Activated CD8-positive, alpha-beta T cell treated with anti-CD3 and anti-CD28 coated beads, Interleukin-2, amount 10 ng/mL, durations not matched to agents 7 days and 5 days (primary cell): ENCODE measurements around the gene FBXL19. TPM values are rescaled to one million over a fixed set of nuclear protein-coding genes. Genes with fewer than 3 reads are reported as not detected.

ENCODE experiments used
- ATAC-seq: fragments of 150-1000 bp; cut with Tn5 transposase; one replicate; pipeline ENCODE4 v1.10.0; 2021; ENCODE audit warnings: moderate library complexity
- CTCF ChIA-PET: fragments of 350-600 bp; sonication (Branson Sonifier 250); formaldehyde crosslinking; loops from one replicate; lab custom pipeline; 2021; ENCODE audit warnings: antibody characterized with exemption; lab: Charles Lee
- POLR2A ChIA-PET: fragments of 350-600 bp; sonication (Branson Sonifier 250); formaldehyde crosslinking; loops from one replicate; lab custom pipeline; 2021; ENCODE audit warnings: antibody characterized with exemption; lab: Charles Lee
- DNase-seq: peaks from one replicate; pipeline ENCODE4 v3.0.0-alpha.2; 2020
- H3K27ac Mint-ChIP-seq: one replicate; pipeline ENCODE4 v1.8.0; 2021; ENCODE audit warnings: mild to moderate bottlenecking, mixed read lengths
- H3K27me3 Mint-ChIP-seq: one replicate; pipeline ENCODE4 v1.8.0; 2021; ENCODE audit warnings: low read depth, mixed read lengths
- H3K36me3 Mint-ChIP-seq: one replicate; pipeline ENCODE4 v1.8.0; 2021; ENCODE audit warnings: low read depth, mixed read lengths
- H3K4me1 Mint-ChIP-seq: one replicate; pipeline ENCODE4 v1.8.0; 2021; ENCODE audit warnings: low read depth, mixed read lengths
- H3K4me3 Mint-ChIP-seq: one replicate; pipeline ENCODE4 v1.8.0; 2021; ENCODE audit warnings: mild to moderate bottlenecking, mixed read lengths
- H3K9me3 Mint-ChIP-seq: one replicate; pipeline ENCODE4 v1.8.0; 2022; ENCODE audit warnings: mixed read lengths; ENCODE audit not compliant: insufficient read depth
- total RNA-seq, 2 experiments: library from RNA; stranded (reverse); gene quantifications; one replicate each; pipeline ENCODE4 v1.2.3, GENCODE V29; 2021

FBXL19 gene
- total RNA-seq, 2 experiments from 2014 or later, result 22.7 to 23.1 TPM

DNA sequence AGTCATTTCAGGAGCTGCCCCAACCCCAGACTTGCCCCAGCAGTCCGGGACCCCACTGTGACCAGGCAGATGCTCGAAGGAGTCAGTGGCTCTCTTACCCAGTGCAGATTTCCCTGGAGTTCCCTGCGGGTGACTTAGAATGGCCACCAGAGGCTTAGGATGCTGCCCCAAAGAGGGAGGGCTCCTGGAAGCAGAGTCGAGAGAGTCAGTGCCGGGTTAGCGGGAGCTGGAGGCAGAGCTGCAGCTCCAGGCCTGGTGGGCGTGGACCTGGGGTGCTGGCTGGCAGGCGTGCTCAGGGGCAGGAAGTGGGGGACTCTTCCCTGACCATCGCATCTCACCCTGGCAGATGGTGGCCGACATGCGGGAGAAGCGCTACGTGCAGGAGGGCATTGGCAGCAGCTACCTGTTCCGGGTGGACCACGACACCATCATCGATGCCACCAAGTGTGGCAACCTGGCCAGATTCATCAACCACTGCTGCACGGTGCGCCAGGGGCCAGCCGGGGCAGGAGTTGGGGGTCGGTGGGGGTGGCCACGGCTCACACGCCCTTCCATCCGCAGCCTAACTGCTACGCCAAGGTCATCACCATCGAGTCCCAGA, 60.0 kb downstream of the FBXL19 start:
- ChIA-PET CTCF (interaction anchor here (0.7 to 4.2 kb wide), 11 partner anchors 10 to 885 kb away, joined by 3 to 29 read pairs (median 6); partner anchors contain the start of gene VKORC1), POLR2A (interaction anchor here (2.2 kb wide), 1 partner anchor 14 kb away, joined by 5 read pairs; no protein-coding TSS in a partner anchor)
- H3K36me3 Mint-ChIP-seq, result peaks cover 28% of the 10 kb centered on the region
- H3K27ac Mint-ChIP-seq, result no peak overlapping the region
- H3K27me3 Mint-ChIP-seq, result no peaks in the 10 kb centered on the region
- no peak for DNase-seq
- peaks cover 16% of the 10 kb centered on the region for H3K4me1 Mint-ChIP-seq
- H3K4me3 Mint-ChIP-seq, result no peak overlapping the region
- no peaks in the 10 kb centered on the region for H3K9me3 Mint-ChIP-seq
- no peak for ATAC-seq

DNA sequence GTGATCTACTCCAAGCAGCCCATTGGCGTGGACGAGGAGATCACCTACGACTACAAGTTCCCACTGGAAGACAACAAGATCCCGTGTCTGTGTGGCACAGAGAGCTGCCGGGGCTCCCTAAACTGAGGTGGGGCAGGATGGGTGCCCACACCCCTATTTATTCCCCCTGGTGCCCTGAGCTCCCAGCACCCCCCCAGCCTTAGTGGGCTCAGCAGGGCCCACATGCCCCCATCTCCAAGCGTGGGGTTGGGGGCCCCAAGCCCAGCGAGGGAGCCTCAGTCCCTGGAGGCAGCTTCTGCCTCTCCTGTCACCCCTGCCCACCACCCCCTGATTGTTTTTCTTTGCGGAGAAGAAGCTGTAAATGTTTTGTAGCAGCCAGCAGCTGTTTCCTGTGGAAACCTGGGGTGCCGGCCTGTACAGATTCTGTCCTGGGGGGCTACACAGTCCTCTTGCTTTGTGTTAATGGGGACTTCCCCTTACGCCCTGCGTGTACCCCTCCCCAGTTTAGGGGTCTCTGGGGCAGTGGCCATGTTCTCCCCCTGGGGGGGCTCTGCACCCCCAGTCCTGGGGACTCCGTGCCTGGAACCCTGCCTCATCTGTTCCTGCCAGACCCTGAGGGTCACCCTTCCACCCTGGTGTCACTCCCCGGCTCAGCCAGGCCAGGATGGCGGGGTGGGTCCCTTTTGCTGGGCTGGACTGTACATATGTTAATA, 60.7 kb downstream of the FBXL19 start:
- Mint-ChIP-seq H3K27ac (no peak overlapping the region), H3K27me3 (no peaks in the 10 kb centered on the region), H3K4me1 (peaks cover 15% of the 10 kb centered on the region), H3K9me3 (no peaks in the 10 kb centered on the region), H3K36me3 (peaks cover 22% of the 10 kb centered on the region), H3K4me3 (no peak overlapping the region)
- ChIA-PET CTCF (interaction anchor here (0.6 to 4.2 kb wide), 30 partner anchors 10 to 885 kb away, joined by 3 to 29 read pairs (median 4); partner anchors contain the start of genes PYDC1, VKORC1, ZNF646 and ZNF668), POLR2A (interaction anchor here (2.2 to 3.3 kb wide), 2 partner anchors 13 to 90 kb away, joined by 5 to 15 read pairs; partner anchors contain the start of genes ZNF646 and ZNF668)
- ATAC-seq (no peak), DNase-seq (no peak)

DNA sequence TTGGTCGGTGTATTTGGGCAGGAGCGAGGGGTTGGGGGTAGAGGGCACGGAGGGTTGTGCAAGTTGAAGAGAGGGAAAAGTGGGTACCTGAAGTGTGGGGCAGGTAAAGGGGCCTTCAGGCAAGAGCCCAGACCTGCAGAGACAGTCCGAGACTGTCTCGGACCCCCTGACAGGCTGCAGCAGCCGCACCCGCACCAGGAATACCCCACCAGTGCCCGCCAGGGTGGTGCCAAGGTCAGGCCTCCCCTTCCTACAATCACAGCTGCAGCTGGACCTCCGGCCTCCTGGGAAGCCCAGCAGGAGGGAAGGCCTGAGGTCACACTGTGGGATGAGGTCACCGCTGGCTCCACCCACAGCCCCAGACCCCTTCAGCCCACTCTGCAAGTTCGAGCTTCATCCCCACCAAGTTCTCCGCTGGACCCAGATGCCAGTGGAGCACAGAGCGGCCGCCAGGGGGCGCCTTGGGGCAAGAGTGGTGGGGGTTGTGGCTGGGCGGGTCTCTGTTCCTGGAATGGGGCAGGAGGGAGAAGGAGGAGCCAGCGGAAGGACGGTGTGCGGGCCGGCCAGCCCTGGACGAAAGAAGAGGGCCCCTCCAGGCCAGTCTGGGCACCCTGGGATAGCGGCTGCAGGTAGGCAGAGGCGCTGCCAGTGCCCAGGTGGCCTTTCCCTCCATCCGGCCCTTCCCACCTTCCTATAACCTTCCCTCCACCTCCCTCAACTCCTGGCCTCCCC, 61.5 kb downstream of the FBXL19 start, which contains the start of gene HSD3B7:
Gene HSD3B7, plus strand, starts transcription at position 539 of the 732 bp plus-strand sequence. CDS start 452 bp downstream, outside the sequence.
- peak; percentile 85 for DNase-seq
- ChIA-PET POLR2A (interaction anchor here (0.7 to 3.3 kb wide), 3 partner anchors 34 to 132 kb away, joined by 3 to 15 read pairs (median 4); partner anchors contain the start of genes KAT8, ZNF646 and ZNF668), CTCF (interaction anchor here (0.6 to 4.2 kb wide), 30 partner anchors 9 to 884 kb away, joined by 3 to 29 read pairs (median 4); partner anchors contain the start of genes PYDC1, VKORC1, ZNF646 and ZNF668)
- peak; percentile 80 for ATAC-seq
- Mint-ChIP-seq H3K4me3 (peak within 1 kb of the TSS; percentile 52), H3K27ac (peak within 1 kb of the TSS; percentile 43), H3K4me1 (peaks cover 15% of the 10 kb centered on the region), H3K27me3 (no peaks in the 10 kb centered on the region), H3K36me3 (peaks cover 22% of the 10 kb centered on the region), H3K9me3 (no peaks in the 10 kb centered on the region)

DNA sequence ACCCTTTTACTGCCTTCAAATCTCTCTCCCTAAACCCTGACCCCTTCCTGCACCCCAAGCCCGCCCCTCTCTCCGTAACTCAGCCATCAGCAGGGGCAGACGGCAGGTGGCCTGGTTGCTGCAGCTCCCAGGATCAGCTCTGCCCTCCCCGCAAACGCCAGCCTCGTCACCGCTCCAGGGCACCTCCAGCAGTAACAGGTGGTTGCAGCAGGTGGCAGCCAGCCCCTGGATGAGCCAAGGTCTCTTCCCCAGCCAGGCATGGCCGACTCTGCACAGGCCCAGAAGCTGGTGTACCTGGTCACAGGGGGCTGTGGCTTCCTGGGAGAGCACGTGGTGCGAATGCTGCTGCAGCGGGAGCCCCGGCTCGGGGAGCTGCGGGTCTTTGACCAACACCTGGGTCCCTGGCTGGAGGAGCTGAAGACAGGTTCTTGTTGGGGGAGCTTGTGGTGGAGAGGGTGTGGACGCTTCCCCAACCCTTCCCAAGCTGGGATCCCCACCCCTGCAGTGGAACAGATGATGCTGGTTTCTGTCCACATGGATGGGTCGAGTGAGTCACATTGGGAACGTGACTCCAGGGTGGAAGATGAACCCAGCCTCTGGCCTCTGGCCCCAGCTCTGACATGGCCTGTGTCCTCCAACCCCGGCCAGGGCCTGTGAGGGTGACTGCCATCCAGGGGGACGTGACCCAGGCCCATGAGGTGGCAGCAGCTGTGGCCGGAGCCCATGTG, 62.2 kb downstream of the FBXL19 start:
- Mint-ChIP-seq H3K27ac (peak overlapping the region; percentile 43), H3K4me3 (peak overlapping the region; percentile 52)
- ATAC-seq, result peak; percentile 17

DNA sequence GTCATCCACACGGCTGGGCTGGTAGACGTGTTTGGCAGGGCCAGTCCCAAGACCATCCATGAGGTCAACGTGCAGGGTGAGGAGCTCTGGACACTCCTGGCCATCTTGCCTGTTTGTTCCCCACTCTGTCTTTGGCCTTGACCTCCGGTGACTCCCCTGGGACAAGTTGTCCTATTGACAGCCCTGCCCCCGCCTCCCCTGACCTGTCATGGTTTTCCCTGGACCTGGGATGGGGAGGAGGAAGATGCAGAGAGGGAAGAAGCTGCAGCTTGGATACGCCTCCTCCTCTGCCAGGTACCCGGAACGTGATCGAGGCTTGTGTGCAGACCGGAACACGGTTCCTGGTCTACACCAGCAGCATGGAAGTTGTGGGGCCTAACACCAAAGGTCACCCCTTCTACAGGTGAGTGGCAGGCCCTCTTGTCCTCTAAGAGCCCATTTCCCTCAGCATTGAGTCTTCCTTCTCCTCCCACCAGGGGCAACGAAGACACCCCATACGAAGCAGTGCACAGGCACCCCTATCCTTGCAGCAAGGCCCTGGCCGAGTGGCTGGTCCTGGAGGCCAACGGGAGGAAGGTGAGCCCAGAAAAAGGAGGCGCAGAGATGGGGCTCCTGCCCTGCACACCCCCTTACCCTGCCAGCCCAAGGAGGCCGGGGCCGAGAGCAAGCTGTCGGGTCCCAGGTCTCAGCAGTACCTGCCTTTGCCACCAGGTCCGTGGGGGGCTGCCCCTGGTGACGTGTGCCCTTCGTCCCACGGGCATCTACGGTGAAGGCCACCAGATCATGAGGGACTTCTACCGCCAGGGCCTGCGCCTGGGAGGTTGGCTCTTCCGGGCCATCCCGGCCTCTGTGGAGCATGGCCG, 63.0 kb downstream of the FBXL19 start:
- ATAC-seq (no peak), DNase-seq (no peak)
- H3K4me1 Mint-ChIP-seq, result peaks cover 19% of the 10 kb centered on the region
- H3K27me3 Mint-ChIP-seq, result no peaks in the 10 kb centered on the region
- CTCF ChIA-PET, result interaction anchor here (0.8 to 4.2 kb wide), 15 partner anchors 10 to 882 kb away, joined by 3 to 29 read pairs (median 4); partner anchors contain the start of genes VKORC1, ZNF646 and ZNF668
- peaks cover 13% of the 10 kb centered on the region for H3K36me3 Mint-ChIP-seq
- no peak overlapping the region for H3K4me3 Mint-ChIP-seq
- no peak overlapping the region for H3K27ac Mint-ChIP-seq
- POLR2A ChIA-PET, result interaction anchor here (0.6 to 3.3 kb wide), 3 partner anchors 11 to 87 kb away, joined by 3 to 15 read pairs (median 4); partner anchors contain the start of genes ZNF646 and ZNF668
- H3K9me3 Mint-ChIP-seq, result no peaks in the 10 kb centered on the region

More for the DNA sequence above, 62.2 kb downstream of the FBXL19 start:
- H3K27me3 Mint-ChIP-seq, result no peaks in the 10 kb centered on the region
- peaks cover 15% of the 10 kb centered on the region for H3K4me1 Mint-ChIP-seq
- H3K36me3 Mint-ChIP-seq, result peaks cover 19% of the 10 kb centered on the region
- ChIA-PET CTCF (interaction anchor here (0.7 to 4.2 kb wide), 26 partner anchors 8 to 883 kb away, joined by 3 to 29 read pairs (median 3); partner anchors contain the start of genes VKORC1, ZNF646, ZNF668 and ZNF843), POLR2A (interaction anchor here (0.7 to 3.3 kb wide), 4 partner anchors 12 to 132 kb away, joined by 3 to 15 read pairs (median 4); partner anchors contain the start of genes KAT8, ZNF646 and ZNF668)
- H3K9me3 Mint-ChIP-seq, result no peaks in the 10 kb centered on the region
- no peak for DNase-seq

DNA sequence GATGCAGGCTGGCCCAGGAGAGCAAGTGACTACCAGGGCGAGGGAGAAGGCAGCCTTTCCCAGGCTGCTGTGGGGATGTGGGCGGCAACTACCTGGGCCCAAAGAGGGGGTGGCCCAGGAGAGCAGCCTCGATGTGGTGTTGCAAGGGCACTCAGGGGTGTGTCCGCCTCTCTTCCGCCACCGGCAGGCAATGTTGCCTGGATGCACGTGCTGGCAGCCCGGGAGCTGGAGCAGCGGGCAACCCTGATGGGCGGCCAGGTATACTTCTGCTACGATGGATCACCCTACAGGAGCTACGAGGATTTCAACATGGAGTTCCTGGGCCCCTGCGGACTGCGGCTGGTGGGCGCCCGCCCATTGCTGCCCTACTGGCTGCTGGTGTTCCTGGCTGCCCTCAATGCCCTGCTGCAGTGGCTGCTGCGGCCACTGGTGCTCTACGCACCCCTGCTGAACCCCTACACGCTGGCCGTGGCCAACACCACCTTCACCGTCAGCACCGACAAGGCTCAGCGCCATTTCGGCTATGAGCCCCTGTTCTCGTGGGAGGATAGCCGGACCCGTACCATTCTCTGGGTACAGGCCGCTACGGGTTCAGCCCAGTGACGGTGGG, 64.3 kb downstream of the FBXL19 start:
- ChIA-PET CTCF (interaction anchor here (1.2 kb wide), 1 partner anchor 155 kb away, joined by 3 read pairs; no protein-coding TSS in a partner anchor), POLR2A (no interaction called here)
- Mint-ChIP-seq H3K9me3 (no peaks in the 10 kb centered on the region), H3K27ac (no peak overlapping the region), H3K4me1 (peaks cover 24% of the 10 kb centered on the region), H3K4me3 (no peak overlapping the region), H3K36me3 (peaks cover 9% of the 10 kb centered on the region), H3K27me3 (no peaks in the 10 kb centered on the region)
- no peak for DNase-seq
- ATAC-seq, result no peak

DNA sequence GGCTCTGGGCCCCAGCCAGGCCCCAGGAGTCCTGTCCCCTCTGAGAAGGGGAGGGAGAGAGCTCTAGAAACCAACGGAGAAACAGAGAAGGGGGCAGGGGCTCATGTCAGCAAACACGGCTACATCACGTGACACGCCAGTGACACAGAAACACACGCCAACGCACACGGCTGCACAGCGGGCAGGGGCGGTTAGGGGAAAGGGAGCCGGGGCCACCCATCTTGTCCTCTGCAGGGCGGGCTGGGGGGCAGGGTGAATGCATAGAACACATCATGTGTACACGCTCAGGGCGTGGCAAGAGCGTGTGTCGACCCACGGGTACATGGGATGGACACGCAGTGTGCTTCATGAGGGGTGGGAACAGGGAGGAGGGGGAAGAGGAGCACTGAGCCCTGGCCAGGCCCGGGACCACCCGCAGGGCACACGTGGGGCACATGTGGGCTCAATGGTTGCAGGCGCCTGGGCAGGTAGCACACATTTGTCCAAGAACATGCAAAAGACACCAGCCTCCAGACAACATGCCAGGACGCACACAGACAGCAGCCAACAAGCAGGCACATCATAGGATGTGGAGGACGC, 66.2 kb downstream of the FBXL19 start:
- no peak overlapping the region for H3K4me3 Mint-ChIP-seq
- DNase-seq (no peak), ATAC-seq (no peak)
- CTCF ChIA-PET, result no interaction called here
- POLR2A ChIA-PET, result no interaction called here
- H3K9me3 Mint-ChIP-seq, result no peaks in the 10 kb centered on the region
- H3K36me3 Mint-ChIP-seq, result peaks cover 4% of the 10 kb centered on the region
- no peaks in the 10 kb centered on the region for H3K27me3 Mint-ChIP-seq
- no peak overlapping the region for H3K27ac Mint-ChIP-seq
- H3K4me1 Mint-ChIP-seq, result peaks cover 41% of the 10 kb centered on the region

DNA sequence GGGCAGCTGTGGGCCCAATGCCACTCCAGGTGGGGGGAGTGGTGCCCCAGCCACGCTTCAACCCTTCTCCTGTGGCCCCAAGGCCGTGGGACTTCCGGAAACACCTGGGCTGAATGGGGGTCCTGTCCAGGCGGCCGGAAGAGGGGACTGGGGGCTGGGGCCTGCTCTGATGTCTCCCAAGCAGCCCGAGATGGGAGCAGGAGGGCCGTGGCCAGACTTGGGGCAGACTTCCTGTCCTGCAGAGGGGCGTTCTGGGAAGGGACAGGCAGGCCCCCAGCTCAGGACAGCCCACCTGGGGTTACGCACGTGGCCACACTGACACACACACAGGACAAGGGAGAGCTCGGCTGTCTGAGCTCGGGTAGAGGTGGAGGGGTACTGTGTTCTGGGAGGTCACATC, 66.7 kb downstream of the FBXL19 start:
- DNase-seq (no peak), ATAC-seq (no peak)
- Mint-ChIP-seq H3K4me3 (no peak overlapping the region), H3K27ac (no peak overlapping the region), H3K36me3 (peaks cover 4% of the 10 kb centered on the region), H3K9me3 (no peaks in the 10 kb centered on the region), H3K27me3 (no peaks in the 10 kb centered on the region), H3K4me1 (peaks cover 39% of the 10 kb centered on the region)
- CTCF ChIA-PET, result no interaction called here
- POLR2A ChIA-PET, result no interaction called here

DNA sequence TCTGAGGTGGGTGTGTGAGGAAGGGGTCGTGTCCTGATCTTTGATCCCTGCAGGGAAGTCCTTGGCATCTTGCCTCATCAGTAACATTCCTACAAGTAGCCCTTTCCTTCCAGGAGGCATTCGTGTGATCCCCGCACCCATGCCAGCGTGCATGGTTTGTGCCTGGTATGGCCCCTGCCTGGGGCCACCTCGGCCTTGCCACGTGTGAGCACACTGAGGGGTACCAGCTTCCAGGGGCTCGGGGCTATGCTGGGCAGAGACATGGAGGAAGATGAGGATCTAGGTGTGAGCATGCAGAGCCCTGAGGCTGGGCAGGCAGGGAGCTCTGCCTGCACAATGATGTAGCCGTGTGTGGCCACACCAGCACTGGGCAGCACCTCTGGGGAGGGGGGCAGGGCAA, 67.7 kb downstream of the FBXL19 start:
- DNase-seq, result no peak
- no peak for ATAC-seq
- POLR2A ChIA-PET, result no interaction called here
- Mint-ChIP-seq H3K4me1 (peaks cover 35% of the 10 kb centered on the region), H3K4me3 (no peak overlapping the region), H3K27me3 (no peaks in the 10 kb centered on the region), H3K27ac (no peak overlapping the region), H3K36me3 (peaks cover 4% of the 10 kb centered on the region), H3K9me3 (no peaks in the 10 kb centered on the region)
- CTCF ChIA-PET, result no interaction called here
